GM21737 (cell line): ENCODE data around the gene MACROH2A1.

Experiments
- ATAC-seq: cut with Tn5 transposase; IDR thresholded peaks from one replicate; pipeline ENCODE4 v1.9.1; 2021; ENCODE audit warnings: mild to moderate bottlenecking, moderate library complexity; ENCODE audit not compliant: unreplicated experiment

MACROH2A1 gene

DNA sequence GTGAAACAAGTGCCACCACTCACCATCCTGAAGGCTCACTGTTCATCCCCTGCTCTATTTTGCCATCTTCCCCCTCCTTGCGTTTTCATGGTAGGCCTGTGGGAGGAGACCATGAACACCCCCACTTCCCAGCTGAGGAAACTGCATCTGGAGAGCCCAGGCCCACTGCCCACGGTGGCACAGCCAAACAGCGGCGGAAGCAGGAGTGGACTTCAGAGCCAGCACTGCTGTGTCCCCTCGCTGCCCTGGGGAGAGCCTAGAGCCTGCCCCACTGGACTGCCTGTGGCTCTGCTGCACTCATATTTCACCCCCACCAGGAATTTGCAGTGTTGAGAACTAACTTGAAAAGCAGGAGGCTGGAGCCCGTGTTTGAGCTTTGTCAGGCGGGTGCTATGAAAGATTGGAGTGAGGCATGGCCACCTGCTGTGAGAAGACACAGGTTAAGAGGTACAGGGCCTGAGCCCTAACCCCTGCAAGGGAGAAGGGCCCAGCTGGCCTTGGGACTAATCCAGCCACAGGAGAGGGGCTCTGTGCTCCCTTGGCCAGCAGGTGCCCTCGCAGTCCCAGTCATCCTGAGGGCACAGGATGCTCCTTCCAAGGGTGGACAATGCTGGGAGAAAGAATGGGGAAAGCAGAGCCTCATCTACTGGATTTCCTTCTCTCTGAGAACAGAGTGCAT lies 79.0 kb downstream of the MACROH2A1 start:
- ATAC-seq = no peak

GRCh38 chr5:135319458-135319857 lies 79.6 kb downstream of the MACROH2A1 start:
- no peak for ATAC-seq

- no peak for ATAC-seq
Measured at GRCh38 chr5:135318924-135319323, 80.1 kb downstream of the MACROH2A1 start.

DNA sequence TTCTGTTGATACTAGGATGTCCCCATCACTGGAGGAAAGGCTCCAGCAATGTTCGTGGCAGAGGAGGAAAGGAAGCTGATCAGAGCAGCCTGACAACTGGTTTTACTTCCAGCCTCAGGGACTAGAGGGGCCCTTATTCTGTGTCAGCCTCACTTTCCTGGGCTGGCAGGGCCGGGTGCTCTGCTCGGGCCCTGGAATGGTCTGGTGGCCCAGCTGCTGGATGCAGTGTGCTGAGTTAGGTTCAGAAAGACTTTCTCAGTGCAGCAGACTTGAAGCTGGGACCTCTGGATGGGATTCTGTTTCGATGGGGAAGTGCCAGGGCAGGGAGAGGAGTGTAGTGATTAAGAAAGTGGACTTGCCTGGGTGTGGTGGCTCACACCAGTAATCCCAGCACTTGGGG lies 81.0 kb downstream of the MACROH2A1 start:
- no peak for ATAC-seq

- ATAC-seq = no peak
Measured at GRCh38 chr5:135317286-135317685, 81.7 kb downstream of the MACROH2A1 start.

DNA sequence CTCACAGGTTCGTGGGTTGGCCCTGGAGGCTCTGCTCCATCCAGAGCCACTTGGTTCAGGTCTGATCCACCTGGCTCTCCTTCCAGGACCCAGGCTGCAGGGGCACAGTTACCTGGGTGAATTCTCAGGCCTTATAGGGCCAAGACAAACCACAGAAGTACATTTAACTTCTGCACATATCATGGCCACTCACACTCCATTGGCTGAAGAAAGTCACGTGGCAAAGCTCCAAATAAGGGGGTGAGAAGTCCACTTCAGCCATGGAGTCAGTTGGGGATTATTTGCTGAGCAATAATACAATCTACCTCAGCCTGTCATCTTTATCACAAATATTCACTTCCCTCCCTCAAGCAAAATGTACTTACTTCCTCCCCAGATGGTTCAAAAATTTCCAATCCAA lies 83.6 kb downstream of the MACROH2A1 start:
- ATAC-seq = no peak

DNA sequence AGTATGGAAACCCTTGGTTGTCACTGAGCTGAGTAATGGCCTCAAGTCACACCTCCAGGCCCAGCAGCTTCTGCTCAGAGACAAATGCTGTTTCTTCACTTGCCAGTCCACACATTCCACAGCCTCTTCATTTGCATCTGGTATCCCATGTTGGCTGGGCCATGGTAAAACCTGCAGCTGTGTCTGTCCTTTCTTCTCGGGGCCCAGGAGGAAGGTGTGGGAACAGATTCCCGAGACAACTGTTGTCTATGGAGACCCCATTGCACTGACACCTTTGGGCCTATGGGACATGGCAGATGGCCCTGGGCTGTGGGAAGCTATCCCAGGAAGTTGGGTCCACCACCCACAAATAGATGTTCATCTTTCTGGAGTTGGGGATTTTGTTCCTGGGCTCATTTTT lies 85.1 kb downstream of the MACROH2A1 start:
- no peak for ATAC-seq

DNA sequence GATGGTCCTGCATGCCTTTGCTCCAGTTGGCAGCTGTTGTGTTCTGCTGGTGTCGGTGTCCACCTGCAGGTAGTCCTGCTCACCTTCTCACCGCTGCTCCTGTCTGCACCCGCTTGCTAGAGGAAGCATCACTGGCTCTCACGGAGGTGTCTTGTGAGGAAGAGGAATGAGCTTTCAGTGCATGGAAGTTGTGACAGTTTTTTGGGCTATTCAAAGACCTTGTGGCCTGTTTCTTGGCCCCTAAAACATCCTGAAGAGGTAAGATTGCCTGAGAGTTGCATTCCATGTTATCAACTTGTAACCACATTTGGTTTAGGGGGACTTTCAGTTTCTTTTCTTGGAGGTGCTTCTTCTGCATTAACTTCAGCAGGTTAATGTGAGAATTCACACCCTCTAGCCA lies 85.6 kb downstream of the MACROH2A1 start:
- no peak for ATAC-seq

DNA sequence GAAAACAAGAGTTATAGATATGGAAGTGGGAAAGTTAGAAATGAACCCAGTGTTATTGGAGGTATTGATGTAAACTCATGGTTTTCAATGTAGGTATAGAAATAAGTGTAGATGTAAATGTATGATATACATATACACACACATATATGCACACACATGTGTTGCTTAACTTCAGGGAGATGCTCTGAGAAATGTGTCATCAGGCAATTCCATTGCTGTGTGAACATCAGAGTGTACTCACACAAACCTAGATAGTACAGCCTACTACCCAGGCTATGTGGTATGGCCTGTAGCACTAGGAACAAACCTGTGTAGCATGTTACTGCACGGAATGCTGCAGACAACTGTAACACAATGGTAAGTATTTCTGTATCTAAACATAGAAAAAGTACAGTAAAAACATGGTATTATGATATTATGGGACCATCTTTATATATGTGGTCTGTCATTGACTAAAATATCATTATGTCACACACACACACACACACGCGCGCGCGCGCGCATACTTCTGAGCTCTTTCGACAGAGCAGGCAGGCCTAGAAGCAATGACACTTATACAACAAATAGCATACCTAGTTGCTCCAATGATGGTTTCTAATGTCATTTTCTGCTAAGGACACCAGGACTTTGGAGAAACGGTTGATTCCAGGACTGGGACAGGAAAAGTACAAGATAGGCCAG lies 86.6 kb downstream of the MACROH2A1 start:
- no peak for ATAC-seq

DNA sequence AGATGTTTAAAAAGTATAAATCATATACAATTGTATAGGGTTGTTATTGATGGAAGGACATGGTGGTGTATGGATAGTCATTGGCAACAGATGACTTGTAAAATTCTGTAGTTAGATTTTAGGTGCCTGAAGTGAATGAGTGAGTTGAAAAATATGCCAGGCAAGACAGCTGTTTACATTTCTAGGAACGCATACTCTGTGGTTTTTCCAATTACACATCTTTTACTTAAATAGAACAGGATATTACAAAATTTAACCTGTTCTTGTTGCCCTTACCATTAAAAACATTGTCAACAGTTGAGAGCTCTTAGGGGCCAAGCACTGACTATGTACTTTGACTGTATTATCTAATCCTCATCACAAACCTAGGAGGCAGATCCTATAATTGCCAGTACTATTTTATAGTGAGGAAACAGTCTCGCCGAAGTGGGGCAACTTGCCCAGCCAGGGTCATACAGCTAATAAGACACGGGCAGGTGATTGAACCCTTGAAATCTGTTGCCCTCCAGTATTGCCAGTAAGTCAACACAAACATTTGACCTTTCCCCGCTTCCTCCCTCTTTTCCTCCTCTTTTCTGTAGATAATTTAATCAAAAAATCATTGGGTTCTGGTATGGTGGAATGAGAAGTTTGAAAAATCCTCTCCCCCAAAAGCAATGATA lies 88.6 kb downstream of the MACROH2A1 start:
- no peak for ATAC-seq

GRCh38 chr5:135309391-135310327 lies 89.4 kb downstream of the MACROH2A1 start:
- no peak for ATAC-seq

- no peak for ATAC-seq
Measured at GRCh38 chr5:135308752-135309151, 90.3 kb downstream of the MACROH2A1 start.

- no peak for ATAC-seq
Measured at GRCh38 chr5:135308245-135308644, 90.8 kb downstream of the MACROH2A1 start.

DNA sequence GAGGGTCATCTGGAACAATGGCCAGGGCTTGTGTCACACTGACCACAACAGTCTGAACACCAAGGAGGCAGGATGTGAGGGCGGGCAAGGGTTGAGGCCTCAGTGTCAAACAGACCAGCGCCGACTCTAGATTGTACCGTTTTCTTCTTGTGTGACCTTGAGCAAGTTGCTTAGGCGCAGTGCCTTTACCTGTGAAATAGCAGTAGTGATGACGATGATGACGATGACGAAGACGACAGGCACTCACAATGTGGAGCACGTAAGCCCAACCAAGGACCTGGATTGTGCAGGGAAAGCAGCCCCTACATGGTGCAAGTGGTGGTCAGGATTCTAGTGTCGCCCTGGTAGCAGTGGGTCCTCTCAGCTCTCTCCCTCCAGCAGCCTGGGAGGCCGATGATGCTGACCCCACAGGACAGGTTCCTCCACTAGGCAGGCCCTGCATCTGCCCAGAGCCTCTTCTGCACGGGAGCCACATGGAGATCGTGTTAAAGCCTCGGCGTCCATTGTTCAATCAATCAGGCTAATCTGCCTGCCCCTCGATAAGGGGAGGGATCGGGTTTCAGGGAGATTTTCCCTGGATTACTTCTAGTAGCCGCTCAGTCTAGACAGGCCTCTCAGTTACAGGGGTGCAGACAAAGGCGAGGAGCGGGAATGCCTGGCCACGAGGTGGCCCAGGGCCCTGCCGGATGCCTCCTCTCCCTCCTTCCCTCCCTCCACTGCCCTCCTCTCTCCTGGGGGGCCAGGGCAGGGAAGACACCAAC lies 91.7 kb downstream of the MACROH2A1 start:
- ATAC-seq = no peak

- ATAC-seq = no peak
Measured at GRCh38 chr5:135306557-135306956, 92.5 kb downstream of the MACROH2A1 start.

GRCh38 chr5:135304352-135305221 lies 94.4 kb downstream of the MACROH2A1 start:
- ATAC-seq = no peak

- no peak for ATAC-seq
Measured at GRCh38 chr5:135303582-135304173, 95.4 kb downstream of the MACROH2A1 start.

DNA sequence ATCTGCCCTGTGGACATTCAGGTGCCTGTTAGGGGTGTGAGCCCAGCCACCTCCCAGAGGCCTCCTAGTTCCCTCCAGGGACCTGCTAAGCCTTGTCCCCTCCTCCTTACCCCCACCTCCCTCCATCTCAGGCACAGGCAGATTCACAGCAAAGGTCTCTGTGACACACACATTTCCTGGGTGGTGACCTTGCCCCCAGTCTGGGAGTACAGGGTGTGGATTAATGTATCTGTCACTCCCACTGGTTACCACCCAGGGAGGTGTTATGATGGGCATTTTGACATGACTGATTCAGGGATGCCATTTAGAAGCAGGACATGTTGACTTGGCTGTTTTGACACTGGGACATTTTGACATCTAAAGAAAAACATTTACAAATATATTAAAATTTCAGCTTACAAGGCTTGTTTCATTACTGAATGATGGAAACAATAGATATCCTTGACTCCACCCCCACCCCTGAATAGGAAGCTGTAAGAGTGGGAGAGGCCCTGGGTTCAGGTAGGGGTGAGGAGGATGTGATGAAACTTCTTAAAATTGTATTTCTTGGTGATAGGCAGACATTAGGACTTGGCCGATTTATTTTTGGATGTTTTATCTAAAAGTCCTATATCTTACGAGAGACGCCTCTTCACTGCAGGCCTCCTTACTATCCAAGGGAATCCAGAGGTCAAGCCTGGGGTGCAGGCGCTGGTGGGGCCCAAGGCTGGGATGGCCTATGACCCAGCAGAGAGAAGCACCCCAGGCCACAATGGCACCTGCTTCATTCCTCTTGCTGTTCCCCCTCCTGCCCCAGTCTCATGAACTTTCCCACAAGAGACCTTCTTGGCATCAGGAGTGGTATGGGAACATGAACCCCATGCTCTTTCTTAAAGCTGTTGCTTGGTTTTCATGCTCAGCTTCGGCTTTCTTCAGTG lies 101.9 kb downstream of the MACROH2A1 start:
- no peak for ATAC-seq
